Urothelium cell line (cell line): ENCODE measurements around the gene CLHC1.
"Not testable (repeated sequence)": the region's sequence is repeated elsewhere in the genome, so short reads cannot be mapped to it uniquely, and the experiment has no call there.

Experiments used
- DNase-seq: peaks from one replicate; pipeline ENCODE4 v3.0.0; 2011; ENCODE audit warnings: low spot score, mixed read lengths
- FAIRE-seq: peaks from 2 replicates; lab custom pipeline; 2011; peaks lifted over from hg19 to GRCh38; lab: Jason Lieb, UNC

CLHC1 gene

DNA sequence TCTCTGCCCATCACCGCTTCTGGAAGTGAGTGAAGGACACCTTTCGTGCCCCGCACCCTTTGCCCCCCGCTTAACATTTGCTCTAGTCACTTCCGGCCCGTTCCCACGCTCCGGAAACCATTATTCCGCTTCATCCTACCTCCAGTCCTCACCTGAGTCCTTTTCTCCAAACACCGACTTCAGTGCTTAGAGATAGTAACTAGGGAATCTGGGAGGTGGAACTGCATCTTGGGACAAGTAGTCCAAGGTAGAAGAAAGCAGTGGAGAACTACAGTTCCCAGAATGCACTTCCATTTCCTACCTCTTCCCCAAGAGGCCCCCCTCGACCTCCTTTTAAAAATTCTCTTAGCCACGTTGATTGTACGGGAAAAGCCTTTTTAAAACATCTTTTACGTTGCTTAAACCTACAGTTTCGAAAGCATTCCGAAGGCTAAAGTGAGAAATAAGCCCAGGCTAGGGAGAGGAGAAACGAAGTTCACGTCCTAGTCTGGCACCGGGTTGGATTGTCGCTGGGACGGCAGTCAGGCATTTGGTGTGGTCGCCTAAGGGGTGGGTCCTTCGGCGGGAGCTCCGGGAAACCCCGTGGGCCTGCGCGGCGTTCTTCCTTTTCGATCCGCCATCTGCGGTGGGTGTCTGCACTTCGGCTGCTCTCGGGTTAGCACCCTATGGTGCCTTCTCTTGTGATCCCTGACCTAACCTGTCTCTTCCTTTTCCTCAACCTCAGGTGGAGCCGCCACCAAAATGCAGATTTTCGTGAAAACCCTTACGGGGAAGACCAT is at the start of gene CLHC1, which contains the start of gene RPS27A:
CLHC1 (minus strand) TSS at position 210 of the 779 bp plus-strand sequence. CDS start 9,882 bp downstream, outside the sequence.
RPS27A (plus strand) TSS at position 605 of the 779 bp plus-strand sequence; CDS start at position 742, 137 bp downstream.
- peak; percentile 94 for DNase-seq
- no peak for FAIRE-seq

- DNase-seq, FAIRE-seq: not testable (repeated sequence)
Measured at GRCh38 chr2:55280851-55281546, 48.9 kb upstream of the CLHC1 start.

GRCh38 chr2:55279859-55280424 is 47.8 kb upstream of the CLHC1 start:
- DNase-seq, FAIRE-seq: not testable (repeated sequence)

DNA sequence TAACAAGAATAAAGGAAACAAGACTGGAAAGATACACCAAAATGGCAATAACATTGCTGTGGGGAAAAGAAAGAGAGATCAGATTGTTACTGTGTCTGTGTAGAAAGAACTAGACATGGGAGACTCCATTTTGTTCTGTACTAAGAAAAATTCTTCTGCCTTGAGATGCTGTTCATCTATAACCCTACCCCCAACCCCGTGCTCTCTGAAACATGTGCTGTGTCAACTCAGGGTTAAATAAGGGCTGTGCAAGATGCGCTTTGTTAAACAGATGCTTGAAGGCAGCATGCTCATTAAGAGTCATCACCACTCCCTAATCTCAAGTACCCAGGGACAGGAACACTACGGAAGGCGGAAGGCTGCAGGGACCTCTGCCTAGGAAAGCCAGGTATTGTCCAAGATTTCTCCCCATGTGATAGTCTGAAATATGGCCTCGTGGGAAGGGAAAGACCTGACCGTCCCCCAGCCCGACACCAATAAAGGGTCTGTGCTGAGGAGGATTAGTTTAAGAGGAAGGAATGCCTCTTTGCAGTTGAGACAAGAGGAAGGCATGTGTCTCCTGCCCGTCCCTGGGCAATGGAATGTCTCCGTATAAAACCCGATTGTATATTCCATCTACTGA is 47.2 kb upstream of the CLHC1 start:
- not testable (repeated sequence) for FAIRE-seq, DNase-seq

DNA sequence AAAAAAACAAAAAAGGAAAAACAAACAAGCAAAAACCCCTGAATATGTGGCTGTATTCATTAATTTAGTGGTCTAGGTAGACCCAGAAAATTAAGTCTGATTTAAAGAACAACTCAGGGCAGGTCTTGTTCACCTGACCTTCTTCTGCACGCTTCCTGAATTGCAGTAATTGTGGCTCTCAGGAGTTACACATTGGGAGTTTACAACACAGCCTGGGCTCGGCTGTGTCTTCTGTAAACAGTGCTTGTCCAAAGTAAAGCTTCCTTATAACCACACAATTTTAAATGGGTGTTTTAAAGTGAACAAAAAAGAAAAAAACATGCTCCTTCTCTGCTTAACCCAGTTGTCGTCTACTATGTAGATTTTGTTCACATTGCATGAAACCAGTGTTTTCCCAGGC is 45.2 kb upstream of the CLHC1 start:
- no peak for FAIRE-seq
- DNase-seq: no peak

DNA sequence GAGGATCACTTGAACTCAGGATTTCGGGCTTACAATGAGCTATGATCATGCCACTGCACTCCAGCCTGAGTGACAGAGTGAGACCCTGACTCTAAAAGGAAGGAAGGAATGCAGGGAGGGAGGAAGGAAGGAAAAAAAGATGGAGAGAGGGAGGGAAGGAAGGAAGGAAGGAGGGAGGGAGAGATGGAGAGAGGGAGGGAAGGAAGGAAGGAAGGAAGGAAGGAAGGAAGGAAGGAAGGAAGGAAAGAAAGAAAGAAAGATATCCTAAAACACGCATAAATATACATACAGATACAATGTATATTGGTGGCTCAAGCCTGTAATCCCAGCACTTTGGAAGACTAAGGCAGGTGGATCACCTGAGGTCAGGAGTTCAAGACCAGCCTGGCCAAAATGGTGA is 42.3 kb upstream of the CLHC1 start:
- DNase-seq, FAIRE-seq: not testable (repeated sequence)

- DNase-seq (peak; percentile 14), FAIRE-seq (no peak)
Measured at GRCh38 chr2:55269645-55269990, 37.5 kb upstream of the CLHC1 start.

GRCh38 chr2:55268907-55269644 is 37.0 kb upstream of the CLHC1 start, which contains the start of gene MTIF2:
Gene MTIF2 (minus strand): TSS chr2:55269231. CDS start chr2:55263858, 5,373 bp downstream.
- DNase-seq (peak; percentile 96), FAIRE-seq (peak; percentile 20)

GRCh38 chr2:55268288-55268906 is 36.3 kb upstream of the CLHC1 start:
- FAIRE-seq (no peak), DNase-seq (no peak)

- FAIRE-seq, DNase-seq: not testable (repeated sequence)
Measured at GRCh38 chr2:55259586-55259985, 27.5 kb upstream of the CLHC1 start.

DNA sequence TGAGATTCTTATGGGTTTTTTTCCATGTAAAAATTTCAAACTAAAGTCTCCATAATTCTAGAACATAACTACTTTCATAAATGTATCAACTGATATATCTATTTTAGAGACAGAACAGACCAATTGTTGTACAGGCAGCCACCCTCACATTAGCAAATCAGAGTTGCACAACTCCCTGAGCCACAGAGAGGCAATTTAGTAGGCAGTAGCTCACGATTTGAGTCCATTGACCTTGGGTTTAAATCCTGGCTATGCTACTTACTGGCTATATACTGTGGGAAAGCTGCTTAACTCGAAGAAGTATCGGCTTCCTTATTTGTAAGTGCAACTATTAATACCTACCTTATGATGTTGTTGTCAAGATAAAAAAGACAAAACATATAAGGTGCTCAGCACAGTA is 20.7 kb upstream of the CLHC1 start:
- FAIRE-seq (peak; percentile 40), DNase-seq (no peak)

GRCh38 chr2:55247025-55247424 is 14.9 kb upstream of the CLHC1 start:
- DNase-seq (no peak), FAIRE-seq (no peak)

DNA sequence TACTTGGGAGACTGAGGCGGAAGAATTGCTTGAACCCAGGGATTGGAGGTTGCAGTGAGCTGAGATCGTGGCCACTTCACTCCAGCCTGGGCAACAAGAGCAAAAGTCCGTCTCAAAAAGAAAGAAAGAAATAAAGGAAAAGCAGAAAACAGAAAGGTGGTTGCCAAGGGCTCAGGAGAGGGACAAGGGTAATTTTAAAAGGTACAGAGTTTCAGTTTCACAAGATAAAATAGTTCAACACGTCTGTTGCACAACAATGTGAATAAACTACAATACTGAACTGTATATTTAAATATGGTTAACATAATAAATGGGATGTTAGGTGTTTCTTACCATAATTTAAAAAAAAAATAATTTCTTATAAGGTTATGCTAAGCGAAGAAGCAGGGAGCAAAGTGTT is 13.3 kb upstream of the CLHC1 start:
- FAIRE-seq (no peak), DNase-seq (no peak)

DNA sequence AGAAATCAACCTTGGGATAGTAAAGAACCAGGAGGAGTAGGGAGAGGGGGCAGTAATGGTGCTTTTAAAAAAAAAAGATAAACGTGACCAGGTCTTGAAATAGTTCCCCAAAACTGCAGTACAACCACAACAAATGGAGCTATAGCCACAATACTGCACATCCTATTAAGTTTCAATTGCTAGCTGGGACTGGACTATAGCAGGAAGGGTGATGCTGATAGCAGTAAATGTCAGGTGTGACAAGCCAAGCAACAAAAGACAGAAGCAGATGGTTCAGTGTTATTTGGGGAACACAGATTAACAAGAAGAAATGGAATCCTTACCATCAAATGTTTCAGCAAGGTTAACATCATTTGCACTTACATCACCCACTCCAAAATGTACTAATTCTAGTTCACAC is 10.5 kb upstream of the CLHC1 start:
- DNase-seq: no peak
- peak; percentile 82 for FAIRE-seq

DNA sequence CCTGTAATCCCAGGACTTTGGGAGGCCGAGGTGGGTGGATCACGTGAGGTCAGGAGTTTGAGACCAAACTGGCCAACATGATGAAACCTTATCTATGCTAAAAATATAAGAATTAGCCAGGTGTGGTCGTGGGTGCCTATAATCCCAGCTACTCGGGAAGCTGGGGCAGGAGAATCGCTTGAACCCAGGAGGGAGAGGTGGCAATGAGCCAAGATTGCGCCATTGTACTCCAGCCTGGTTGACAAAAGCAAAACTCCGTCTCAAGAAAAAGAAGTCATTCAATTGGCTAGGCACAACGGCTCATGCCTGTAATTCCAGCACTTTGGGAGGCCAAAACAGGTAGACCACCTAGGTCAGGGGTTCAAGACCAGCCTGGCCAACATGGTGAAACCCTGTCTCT is 9.5 kb upstream of the CLHC1 start:
- not testable (repeated sequence) for FAIRE-seq, DNase-seq

DNA sequence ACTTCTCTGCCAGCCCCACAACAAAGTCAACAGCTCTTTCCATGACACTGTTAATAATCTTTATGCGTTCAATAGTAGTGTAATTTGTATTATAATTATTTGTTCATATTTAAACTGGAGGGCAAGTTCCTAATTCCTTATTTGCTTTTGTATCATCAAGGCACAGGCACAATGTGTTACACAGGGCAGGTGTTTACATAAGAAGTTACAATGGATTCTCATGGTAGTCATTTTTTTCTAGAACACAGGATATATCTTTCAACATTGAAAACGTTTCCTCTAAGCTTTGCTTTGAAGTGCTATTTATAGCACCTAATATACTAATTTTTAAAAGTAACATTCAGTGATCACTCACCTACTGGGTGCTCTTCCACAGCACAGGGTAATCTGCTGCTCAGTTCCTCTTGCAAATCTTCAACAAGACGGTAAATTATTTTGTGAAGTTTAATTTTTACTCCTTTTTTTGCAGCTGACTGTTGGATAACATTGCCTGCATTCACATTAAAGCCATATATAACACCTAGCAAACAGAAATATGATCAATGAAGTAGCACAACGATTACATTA is 7.6 kb upstream of the CLHC1 start:
- DNase-seq (no peak), FAIRE-seq (no peak)

DNA sequence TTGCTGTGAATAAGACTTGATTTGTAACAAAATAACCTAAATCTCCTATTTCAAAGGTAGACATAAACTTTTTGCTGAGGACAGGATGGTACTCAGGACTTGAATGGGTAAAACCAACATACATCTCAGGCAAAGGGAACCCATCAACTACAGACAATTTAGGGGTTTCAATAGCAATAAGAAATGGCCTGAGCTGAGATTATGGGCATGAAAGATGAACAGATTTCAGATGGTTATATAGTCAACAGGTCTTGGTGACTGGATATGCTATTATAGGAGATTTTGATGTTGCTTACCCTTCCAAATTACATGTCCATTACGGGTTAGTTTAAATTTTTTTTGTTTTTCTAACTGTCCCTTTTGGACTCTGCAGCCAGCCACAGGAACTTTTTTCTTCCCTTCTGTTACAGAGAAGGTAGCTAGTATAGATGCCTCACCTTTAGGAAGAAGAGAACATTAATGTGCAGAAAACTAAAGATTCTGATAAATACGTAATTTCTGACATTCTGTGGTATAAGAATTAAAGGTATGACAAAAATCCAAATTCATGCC is 5.0 kb upstream of the CLHC1 start:
- no peak for DNase-seq
- no peak for FAIRE-seq

- no peak for FAIRE-seq
- no peak for DNase-seq
Measured at GRCh38 chr2:55235724-55236538, 3.8 kb upstream of the CLHC1 start.

GRCh38 chr2:55233658-55233940 is 1.5 kb upstream of the CLHC1 start:
- no peak for DNase-seq

More at GRCh38 chr2:55233658-55233940, 1.5 kb upstream of the CLHC1 start:
- no peak for FAIRE-seq
